HepG2 (cell line): ENCODE results near the gene RGL1. TPM values are rescaled to one million over a fixed set of nuclear protein-coding genes. Genes with fewer than 3 reads are reported as not detected.

Experiments used
- ATAC-seq: fragments of 200-7000 bp; cut with Tn5 transposase; 3 replicates; pipeline ENCODE4 v1.9.1; 2020; ENCODE audit warnings: mild to moderate bottlenecking, moderate library complexity
- BruUV-seq: library from RNA; stranded (reverse); fragments of 400-500 nt; replicated peaks from 2 replicates; lab custom pipeline; 2021; lab: Mats Ljungman, UMichigan
- CTCF ChIA-PET: fragments of 300-600 bp; formaldehyde crosslinking; extraction: SDS; loops from one replicate; lab custom pipeline; 2021; ENCODE audit warnings: low total read pairs, inconsistent platforms, low intra/inter-chr PET ratio; lab: Yijun Ruan, JAX
- POLR2A ChIA-PET: fragments of 350-600 bp; sonication (Branson Sonifier 250); formaldehyde crosslinking; loops from one replicate; lab custom pipeline; 2020; ENCODE audit warnings: antibody characterized with exemption, inconsistent platforms; lab: Yijun Ruan, JAX
- DNase-seq: peaks from one replicate; pipeline ENCODE4 v3.0.0-alpha.2; 2015; ENCODE audit warnings: low spot score
- FAIRE-seq: peaks from 3 replicates; lab custom pipeline; 2011; peaks lifted over from hg19 to GRCh38; lab: Jason Lieb, UNC
- H2AFZ ChIP-seq: one replicate; pipeline ENCODE4 v1.6.1; 2011; ENCODE audit warnings: low read length, inconsistent platforms
- H3K27ac ChIP-seq: fragments of 300-600 bp; 3 replicates; pipeline ENCODE4 v1.8.0; 2011; ENCODE audit warnings: mixed run types, mild to moderate bottlenecking, mixed read lengths, low read length, inconsistent platforms; ENCODE audit not compliant: insufficient read depth; ENCODE audit errors: extremely low read length
- H3K27me3 ChIP-seq, 2 experiments: fragments of 200-600 bp in 1 of 2; 2 replicates in 1 of 2; 3 replicates in 1 of 2; pipeline versions ENCODE4 v1.6.0 to v1.8.0; 2011; ENCODE audit warnings: low read length in 2 of 2, mild to moderate bottlenecking in 2 of 2, moderate library complexity in 2 of 2, inconsistent platforms in 1 of 2; ENCODE audit not compliant: insufficient read depth in 2 of 2, control insufficient read depth in 1 of 2
- H3K36me3 ChIP-seq, 2 experiments: fragments of 200-600 bp in 1 of 2; replicated peaks in 1 of 2; 2 replicates in 1 of 2; 3 replicates in 1 of 2; pipeline versions ENCODE4 v1.5.1 to v1.8.0; 2011; ENCODE audit warnings: low read length in 2 of 2, inconsistent platforms in 1 of 2; ENCODE audit not compliant: insufficient read depth in 2 of 2, control insufficient read depth in 1 of 2
- H3K4me1 ChIP-seq: 2 replicates; pipeline ENCODE4 v1.5.1; 2012; ENCODE audit warnings: low read length, inconsistent platforms; ENCODE audit not compliant: insufficient read depth
- H3K4me2 ChIP-seq: 2 replicates; pipeline ENCODE4 v1.6.0; 2011; ENCODE audit warnings: low read depth, low read length, inconsistent platforms
- H3K4me3 ChIP-seq, 3 experiments: fragments of 200-600 bp in 1 of 3; sonication (generic), shearing (Covaris generic) in 1 of 3; replicated peaks in 1 of 3; 2 replicates each; pipeline ENCODE4 v1.5.1; 2011 to 2016; ENCODE audit warnings: low read length in 3 of 3, inconsistent platforms in 2 of 3, low read depth in 2 of 3, mild to moderate bottlenecking in 2 of 3, control low read depth in 1 of 3, mixed read lengths in 1 of 3; ENCODE audit not compliant: insufficient read depth in 1 of 3
- H3K79me2 ChIP-seq: one replicate; pipeline ENCODE4 v1.6.1; 2011; ENCODE audit warnings: low read length, inconsistent platforms; ENCODE audit not compliant: insufficient read depth
- H3K9ac ChIP-seq: 2 replicates; pipeline ENCODE4 v1.6.0; 2011; ENCODE audit warnings: mild to moderate bottlenecking, low read depth, low read length, inconsistent platforms; ENCODE audit not compliant: insufficient read depth
- H3K9me3 ChIP-seq: 2 replicates; pipeline ENCODE4 v1.5.1; 2012; ENCODE audit warnings: mild to moderate bottlenecking, low read length
- H4K20me1 ChIP-seq: 2 replicates; pipeline ENCODE4 v1.6.0; 2011; ENCODE audit warnings: inconsistent platforms, mild to moderate bottlenecking, low read length, moderate library complexity; ENCODE audit not compliant: insufficient read depth
- ARNTL ChIP-seq: sonication (generic); formaldehyde crosslinking; IDR thresholded peaks from 2 replicates; pipeline ENCODE4 v1.4.0; 2020; ENCODE audit warnings: mild to moderate bottlenecking, missing genetic modification reagents
- JUNB ChIP-seq: sonication (generic); formaldehyde crosslinking; IDR thresholded peaks from 2 replicates; pipeline ENCODE4 v1.8.0; 2022; ENCODE audit warnings: missing genetic modification reagents, mild to moderate bottlenecking, borderline replicate concordance
- KDM6A ChIP-seq: IDR thresholded peaks from 2 replicates; pipeline ENCODE4 v1.6.1; 2016; ENCODE audit warnings: low read depth
- MBNL3 ChIP-seq: fragments of 250-450 bp; sonication (Bioruptor Pico); conservative IDR thresholded peaks from 2 replicates; pipeline ENCODE4 v1.8.0; 2022; ENCODE audit warnings: mild to moderate bottlenecking, inconsistent platforms
- MEF2D ChIP-seq: sonication (generic); formaldehyde crosslinking; IDR thresholded peaks from 2 replicates; pipeline ENCODE4 v1.5.1; 2020; ENCODE audit warnings: mild to moderate bottlenecking, missing genetic modification reagents
- NRL ChIP-seq: sonication (generic); formaldehyde crosslinking; IDR thresholded peaks from 2 replicates; pipeline ENCODE4 v1.5.0; 2020; ENCODE audit warnings: missing genetic modification reagents, mild to moderate bottlenecking, moderate library complexity, borderline replicate concordance
- SMAD3 ChIP-seq: sonication (generic); formaldehyde crosslinking; IDR thresholded peaks from 2 replicates; pipeline ENCODE4 v1.4.0; 2020; ENCODE audit warnings: missing genetic modification reagents
- SNAPC2 ChIP-seq: sonication (generic); formaldehyde crosslinking; IDR thresholded peaks from 2 replicates; pipeline ENCODE4 v1.8.1; 2022; ENCODE audit warnings: mild to moderate bottlenecking, missing genetic modification reagents
- SSRP1 ChIP-seq: IDR thresholded peaks from 2 replicates; pipeline ENCODE4 v1.6.1; 2016; ENCODE audit warnings: control low read depth
- ZNF451 ChIP-seq: sonication (generic); formaldehyde crosslinking; IDR thresholded peaks from 2 replicates; pipeline ENCODE4 v1.5.0; 2020; ENCODE audit warnings: mild to moderate bottlenecking, missing genetic modification reagents
- ZNF549 ChIP-seq: sonication (generic); formaldehyde crosslinking; IDR thresholded peaks from 2 replicates; pipeline ENCODE4 v1.5.0; 2020; ENCODE audit warnings: missing genetic modification reagents
- ZNF616 ChIP-seq: sonication (generic); formaldehyde crosslinking; IDR thresholded peaks from 2 replicates; pipeline ENCODE4 v1.5.0; 2020; ENCODE audit warnings: low read depth, mild to moderate bottlenecking, missing genetic modification reagents
- ZNF782 ChIP-seq: sonication (generic); formaldehyde crosslinking; IDR thresholded peaks from 2 replicates; pipeline ENCODE4 v1.4.0; 2020; ENCODE audit warnings: missing genetic modification reagents, mild to moderate bottlenecking, borderline replicate concordance
- ZNF83 ChIP-seq: sonication (generic); formaldehyde crosslinking; IDR thresholded peaks from 2 replicates; pipeline ENCODE4 v1.4.0; 2020; ENCODE audit warnings: missing genetic modification reagents, mild to moderate bottlenecking, borderline replicate concordance
- WGBS: methylation state at CpG from one replicate; pipeline ENCODE4 v1.1.6; 2017; ENCODE audit warnings: low lambda C conversion rate; 5-methylcytosine and 5-hydroxymethylcytosine counted together
- in situ Hi-C: cut with HindIII; loops from 2 replicates; pipeline ENCODE4 v1.10.0; 2017; ENCODE audit warnings: low pct_unique_long_range_greater_than_20kb; ENCODE audit not compliant: extremely low pct_ligation_motif_present
- intact Hi-C: fragments of 100-400 bp; cut with micrococcal nuclease; formaldehyde crosslinking; loops from one replicate; pipeline ENCODE4 v1.10.0; 2022; ENCODE audit not compliant: unreplicated experiment
- polyA plus RNA-seq, 8 experiments: library from polyadenylated mRNA; depleted of rRNA in 3 of 8; stranded (reverse) in 7 of 8; unstranded in 1 of 8; fragments of >200 nt; fragmentation: Illumina TruSeq in 4 of 8; extraction: Trizol in 4 of 8; gene quantifications; 2 replicates each; pipeline versions ENCODE4 v1.2.1 to v1.2.3, GENCODE V29; 2011 to 2016; ENCODE audit warnings: low read depth in 4 of 8, missing spikeins in 1 of 8, mixed read lengths in 1 of 8; ENCODE audit not compliant: insufficient read depth in 1 of 8
- total RNA-seq, 5 experiments: library from RNA; depleted of rRNA; stranded (reverse); fragments of >200 nt; fragmentation: Illumina TruSeq; extraction: Trizol; gene quantifications; 2 replicates each; pipeline ENCODE4 v1.2.3, GENCODE V29; 2016; ENCODE audit warnings: low read depth in 1 of 5
- TF ChIP-seq, protein P1 (sequence below): IDR thresholded peaks from 2 replicates; pipeline ENCODE4 v1.6.1; 2016; ENCODE audit warnings: missing genetic modification reagents, missing compliant biosample characterization

Gene RGL1
- total and polyA plus RNA-seq, 2 of the 13 experiments (the other 11 are each of a cell fraction or from before 2014, with no cell fraction given): 3.5 to 4.7 TPM

- DNase-seq (no peak), FAIRE-seq (no peak), ATAC-seq (no peak)
- no peaks in the 10 kb centered on the region for H3K79me2 ChIP-seq
- no TSS peak for BruUV-seq
- H3K9ac ChIP-seq: no peak overlapping the region
- H4K20me1 ChIP-seq: no peaks in the 10 kb centered on the region
- H3K27ac ChIP-seq: no peak overlapping the region
- intact Hi-C loops (no loop called here), in situ Hi-C loops (no loop called here)
- TF ChIP-seq KDM6A (no peak), MEF2D (CRISPR knock-in tag) (no peak), ZNF83 (CRISPR knock-in tag) (no peak), ARNTL (CRISPR knock-in tag) (no peak), NRL (no peak), SSRP1 (CRISPR knock-in tag) (no peak), ZNF782 (no peak), ZNF451 (CRISPR knock-in tag) (no peak), ZNF616 (CRISPR knock-in tag) (no peak), SMAD3 (CRISPR knock-in tag) (no peak), SNAPC2 (CRISPR knock-in tag) (no peak), ZNF549 (CRISPR knock-in tag) (no peak), MBNL3 (CRISPR knock-in tag) (no peak), JUNB (no peak)
- TF ChIP-seq, protein P1, sequence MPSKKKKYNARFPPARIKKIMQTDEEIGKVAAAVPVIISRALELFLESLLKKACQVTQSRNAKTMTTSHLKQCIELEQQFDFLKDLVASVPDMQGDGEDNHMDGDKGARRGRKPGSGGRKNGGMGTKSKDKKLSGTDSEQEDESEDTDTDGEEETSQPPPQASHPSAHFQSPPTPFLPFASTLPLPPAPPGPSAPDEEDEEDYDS (CRISPR knock-in tag): no peak
- no peaks in the 10 kb centered on the region for H3K36me3 ChIP-seq
- no peaks in the 10 kb centered on the region for H3K9me3 ChIP-seq
- H3K4me1 ChIP-seq: peaks cover 24% of the 10 kb centered on the region
- H3K4me2 ChIP-seq: no peak overlapping the region
- no peaks in the 10 kb centered on the region for H3K27me3 ChIP-seq
- H2AFZ ChIP-seq: no peak overlapping the region
- no peak overlapping the region for H3K4me3 ChIP-seq
- WGBS: 88% methylated on average over 10 of the region's 10 CpGs
- CTCF ChIA-PET: no interaction called here
- POLR2A ChIA-PET: no interaction called here
Measured at GRCh38 chr1:183877053-183877720, 72.3 kb downstream of the RGL1 start.
